ENCODE results near the gene HSBP1L1.

Gene HSBP1L1

GRCh38 chr18:79942211-79942610, 22.2 kb upstream of the HSBP1L1 start:
- H3K4me3 ChIP-seq (ENCODE audit: low read depth, low read length), result no peak overlapping the region
- no peak for TF ChIP-seq CTCF (IDR thresholded peaks at IDR 0.05; ENCODE audit: low read depth, low read length)

- TF ChIP-seq CTCF (IDR thresholded peaks at IDR 0.05; ENCODE audit: low read depth, low read length), result no peak
Measured at GRCh38 chr18:79942786-79943607, 21.4 kb upstream of the HSBP1L1 start.

GRCh38 chr18:79943608-79944125, 20.8 kb upstream of the HSBP1L1 start:
- no peak overlapping the region for H3K4me3 ChIP-seq (ENCODE audit: low read depth, low read length)
- TF ChIP-seq CTCF (IDR thresholded peaks at IDR 0.05; ENCODE audit: low read depth, low read length), result no peak

More at GRCh38 chr18:79942786-79943607, 21.4 kb upstream of the HSBP1L1 start:
- H3K4me3 ChIP-seq (ENCODE audit: low read depth, low read length), result no peak overlapping the region

- H3K4me3 ChIP-seq (ENCODE audit: low read depth, low read length), result no peak overlapping the region
- no peak for TF ChIP-seq CTCF (IDR thresholded peaks at IDR 0.05; ENCODE audit: low read depth, low read length)
Measured at GRCh38 chr18:79944126-79944731, 20.2 kb upstream of the HSBP1L1 start.

- no peak overlapping the region for H3K4me3 ChIP-seq (ENCODE audit: low read depth, low read length)
- no peak for TF ChIP-seq CTCF (IDR thresholded peaks at IDR 0.05; ENCODE audit: low read depth, low read length)
Measured at GRCh38 chr18:79944746-79945117, 19.7 kb upstream of the HSBP1L1 start.

- H3K4me3 ChIP-seq (ENCODE audit: low read depth, low read length), result no peak overlapping the region
- no peak for TF ChIP-seq CTCF (IDR thresholded peaks at IDR 0.05; ENCODE audit: low read depth, low read length)
Measured at GRCh38 chr18:79945118-79946042, 19.1 kb upstream of the HSBP1L1 start.
